ENCODE data around the gene RADIL. TPM values are rescaled to one million over a fixed set of nuclear protein-coding genes. Genes with fewer than 3 reads are reported as not detected.
"Not testable (repeated sequence)": the region's sequence is repeated elsewhere in the genome, so short reads cannot be mapped to it uniquely, and the experiment has no call there.

RADIL gene
- total and polyA plus RNA-seq, 2 of the 13 experiments (the other 11 are each of a cell fraction or from before 2014, with no cell fraction given): 0.05 to 0.09 TPM

DNA sequence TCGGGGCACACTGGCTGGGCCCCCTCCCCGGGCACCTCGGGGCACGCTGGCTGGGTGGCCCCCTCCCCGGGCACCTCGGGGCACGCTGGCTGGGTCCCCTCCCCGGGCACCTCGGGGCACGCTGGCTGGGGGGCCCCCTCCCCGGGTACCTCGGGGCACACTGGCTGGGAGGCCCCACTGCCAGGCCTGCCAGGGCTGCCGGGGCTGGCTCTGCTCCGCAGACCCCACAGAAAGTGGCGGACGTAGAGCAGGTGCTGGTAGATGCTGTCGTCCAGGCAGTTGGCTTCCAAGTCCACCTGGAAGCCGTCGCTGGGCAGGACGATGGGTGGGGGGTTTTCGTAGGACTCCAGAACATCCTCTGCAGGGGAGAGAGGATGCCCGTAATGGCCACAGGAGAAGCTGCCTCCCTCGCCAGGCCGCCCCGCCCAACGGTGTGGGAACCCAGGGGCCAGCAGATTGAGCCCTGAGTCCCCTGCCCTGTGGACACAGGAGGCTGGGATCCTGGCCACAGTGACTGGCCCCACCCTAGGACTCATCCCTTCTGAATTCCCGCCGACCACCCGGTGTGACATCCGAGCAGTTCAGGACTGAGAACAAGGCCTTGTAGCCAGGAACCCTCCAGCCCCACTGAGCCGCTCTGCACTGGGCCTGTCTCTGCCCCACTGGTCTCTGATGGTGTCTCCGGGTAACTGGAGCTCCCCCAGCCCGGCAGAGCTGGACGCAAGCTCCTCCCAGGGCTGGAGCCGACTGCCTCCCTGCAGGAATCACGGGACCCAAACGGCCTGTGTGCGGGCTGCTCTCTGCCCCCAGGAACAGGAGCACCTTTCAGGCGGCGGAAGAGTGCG lies 79.9 kb downstream of the RADIL start (continued):
- TF ChIP-seq, protein P1, sequence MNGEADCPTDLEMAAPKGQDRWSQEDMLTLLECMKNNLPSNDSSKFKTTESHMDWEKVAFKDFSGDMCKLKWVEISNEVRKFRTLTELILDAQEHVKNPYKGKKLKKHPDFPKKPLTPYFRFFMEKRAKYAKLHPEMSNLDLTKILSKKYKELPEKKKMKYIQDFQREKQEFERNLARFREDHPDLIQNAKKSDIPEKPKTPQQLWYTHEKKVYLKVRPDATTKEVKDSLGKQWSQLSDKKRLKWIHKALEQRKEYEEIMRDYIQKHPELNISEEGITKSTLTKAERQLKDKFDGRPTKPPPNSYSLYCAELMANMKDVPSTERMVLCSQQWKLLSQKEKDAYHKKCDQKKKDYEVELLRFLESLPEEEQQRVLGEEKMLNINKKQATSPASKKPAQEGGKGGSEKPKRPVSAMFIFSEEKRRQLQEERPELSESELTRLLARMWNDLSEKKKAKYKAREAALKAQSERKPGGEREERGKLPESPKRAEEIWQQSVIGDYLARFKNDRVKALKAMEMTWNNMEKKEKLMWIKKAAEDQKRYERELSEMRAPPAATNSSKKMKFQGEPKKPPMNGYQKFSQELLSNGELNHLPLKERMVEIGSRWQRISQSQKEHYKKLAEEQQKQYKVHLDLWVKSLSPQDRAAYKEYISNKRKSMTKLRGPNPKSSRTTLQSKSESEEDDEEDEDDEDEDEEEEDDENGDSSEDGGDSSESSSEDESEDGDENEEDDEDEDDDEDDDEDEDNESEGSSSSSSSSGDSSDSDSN (CRISPR knock-in tag; IDR thresholded peaks at IDR 0.05): 0 out of 2 replicates have a peak, but pooled peaks have one; percentile 56
- TF ChIP-seq CCDC6 (CRISPR knock-in tag; IDR thresholded peaks at IDR 0.05): no peak
- TF ChIP-seq, protein P2, sequence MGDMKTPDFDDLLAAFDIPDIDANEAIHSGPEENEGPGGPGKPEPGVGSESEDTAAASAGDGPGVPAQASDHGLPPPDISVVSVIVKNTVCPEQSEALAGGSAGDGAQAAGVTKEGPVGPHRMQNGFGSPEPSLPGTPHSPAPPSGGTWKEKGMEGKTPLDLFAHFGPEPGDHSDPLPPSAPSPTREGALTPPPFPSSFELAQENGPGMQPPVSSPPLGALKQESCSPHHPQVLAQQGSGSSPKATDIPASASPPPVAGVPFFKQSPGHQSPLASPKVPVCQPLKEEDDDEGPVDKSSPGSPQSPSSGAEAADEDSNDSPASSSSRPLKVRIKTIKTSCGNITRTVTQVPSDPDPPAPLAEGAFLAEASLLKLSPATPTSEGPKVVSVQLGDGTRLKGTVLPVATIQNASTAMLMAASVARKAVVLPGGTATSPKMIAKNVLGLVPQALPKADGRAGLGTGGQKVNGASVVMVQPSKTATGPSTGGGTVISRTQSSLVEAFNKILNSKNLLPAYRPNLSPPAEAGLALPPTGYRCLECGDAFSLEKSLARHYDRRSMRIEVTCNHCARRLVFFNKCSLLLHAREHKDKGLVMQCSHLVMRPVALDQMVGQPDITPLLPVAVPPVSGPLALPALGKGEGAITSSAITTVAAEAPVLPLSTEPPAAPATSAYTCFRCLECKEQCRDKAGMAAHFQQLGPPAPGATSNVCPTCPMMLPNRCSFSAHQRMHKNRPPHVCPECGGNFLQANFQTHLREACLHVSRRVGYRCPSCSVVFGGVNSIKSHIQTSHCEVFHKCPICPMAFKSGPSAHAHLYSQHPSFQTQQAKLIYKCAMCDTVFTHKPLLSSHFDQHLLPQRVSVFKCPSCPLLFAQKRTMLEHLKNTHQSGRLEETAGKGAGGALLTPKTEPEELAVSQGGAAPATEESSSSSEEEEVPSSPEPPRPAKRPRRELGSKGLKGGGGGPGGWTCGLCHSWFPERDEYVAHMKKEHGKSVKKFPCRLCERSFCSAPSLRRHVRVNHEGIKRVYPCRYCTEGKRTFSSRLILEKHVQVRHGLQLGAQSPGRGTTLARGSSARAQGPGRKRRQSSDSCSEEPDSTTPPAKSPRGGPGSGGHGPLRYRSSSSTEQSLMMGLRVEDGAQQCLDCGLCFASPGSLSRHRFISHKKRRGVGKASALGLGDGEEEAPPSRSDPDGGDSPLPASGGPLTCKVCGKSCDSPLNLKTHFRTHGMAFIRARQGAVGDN (CRISPR knock-in tag; IDR thresholded peaks at IDR 0.05): peak; percentile 44

DNA sequence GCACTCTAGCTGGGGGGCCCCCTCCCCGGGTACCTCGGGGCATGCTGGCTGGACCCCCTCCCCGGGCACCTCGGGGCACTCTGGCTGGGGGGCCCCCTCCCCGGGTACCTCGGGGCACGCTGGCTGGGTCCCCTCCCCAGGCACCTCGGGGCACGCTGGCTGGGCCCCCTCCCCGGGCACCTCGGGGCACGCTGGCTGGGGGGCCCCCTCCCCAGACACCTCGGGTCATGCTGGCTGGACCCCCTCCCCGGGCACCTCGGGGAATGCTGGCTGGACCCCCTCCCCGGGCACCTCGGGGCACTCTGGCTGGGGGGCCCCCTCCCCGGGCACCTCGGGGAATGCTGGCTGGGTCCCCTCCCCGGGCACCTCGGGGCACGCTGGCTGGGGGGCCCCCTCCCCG lies 80.9 kb downstream of the RADIL start:
- H3K4me3 ChIP-seq (replicated peaks in 1 of 3; ENCODE audit: insufficient read depth in 1 of 3, low read depth in 2 of 3, low read length in 3 of 3); H3K79me2 ChIP-seq (ENCODE audit: insufficient read depth, low read length); H2AFZ ChIP-seq (ENCODE audit: low read length); H3K4me2 ChIP-seq (ENCODE audit: low read depth, low read length); POLR2A ChIA-PET; in situ Hi-C loops (cut with HindIII; ENCODE audit: extremely low pct_ligation_motif_present, low pct_unique_long_range_greater_than_20kb); CTCF ChIA-PET (ENCODE audit: low intra/inter-chr PET ratio, low total read pairs); DNase-seq (ENCODE audit: low spot score); FAIRE-seq; H4K20me1 ChIP-seq (ENCODE audit: insufficient read depth, low read length); H3K9ac ChIP-seq (ENCODE audit: insufficient read depth, low read depth, low read length); H3K9me3 ChIP-seq (ENCODE audit: low read length); intact Hi-C loops (cut with micrococcal nuclease; ENCODE audit: unreplicated experiment); H3K27ac ChIP-seq (ENCODE audit: extremely low read length, insufficient read depth, low read length); BruUV-seq (replicated peaks); ATAC-seq; H3K36me3 ChIP-seq (replicated peaks in 1 of 2; ENCODE audit: control insufficient read depth in 1 of 2, insufficient read depth in 2 of 2, low read length in 2 of 2): not testable (repeated sequence)
- peaks cover 14% of the 10 kb centered on the region for H3K4me1 ChIP-seq (ENCODE audit: insufficient read depth, low read length)
- H3K27me3 ChIP-seq (ENCODE audit: control insufficient read depth in 1 of 2, insufficient read depth in 2 of 2, low read length in 2 of 2): peaks cover 6 to 36% of the 10 kb centered on the region in 2 experiments; a peak in 3 of 5 replicates
- WGBS (ENCODE audit: low lambda C conversion rate): 63% methylated on average over 6 of the region's 23 CpGs
